Neural crest cell (in vitro differentiated cells): Measurements from ENCODE around the gene EEF1A2. TPM values are rescaled to one million over a fixed set of nuclear protein-coding genes. Genes with fewer than 3 reads are reported as not detected.

Experiments
- DNase-seq: peaks from one replicate; pipeline ENCODE4 v3.0.0; 2021; ENCODE audit warnings: low read depth, mixed read lengths, low spot score
- H3K27ac Mint-ChIP-seq: one replicate; pipeline ENCODE4 v1.8.0; 2021; ENCODE audit warnings: mild to moderate bottlenecking, mixed read lengths; ENCODE audit not compliant: unreplicated experiment
- H3K27me3 Mint-ChIP-seq: 2 replicates; pipeline ENCODE4 v1.8.0; 2021; ENCODE audit warnings: low read depth, mild to moderate bottlenecking, mixed read lengths
- H3K36me3 Mint-ChIP-seq: 2 replicates; pipeline ENCODE4 v1.8.0; 2021; ENCODE audit warnings: low read depth, mild to moderate bottlenecking, mixed read lengths
- H3K4me1 Mint-ChIP-seq: 2 replicates; pipeline ENCODE4 v1.8.0; 2021; ENCODE audit warnings: mixed read lengths
- H3K4me3 Mint-ChIP-seq: one replicate; pipeline ENCODE4 v1.8.0; 2021; ENCODE audit warnings: mild to moderate bottlenecking, mixed read lengths
- H3K9me3 Mint-ChIP-seq: 2 replicates; pipeline ENCODE4 v1.8.0; 2021; ENCODE audit warnings: mixed read lengths
- CTCF ChIP-seq: fragments of 200-600 bp; sonication (generic); conservative IDR thresholded peaks from 2 replicates; pipeline ENCODE4 v1.5.0; 2021; ENCODE audit warnings: antibody characterized with exemption, mild to moderate bottlenecking
- total RNA-seq: library from RNA; stranded (reverse); gene quantifications from 2 replicates; pipeline ENCODE4 v1.2.1, GENCODE V29; 2021

Gene EEF1A2
- total RNA-seq, 1 donor from 2014 or later: 4.6 TPM

- Mint-ChIP-seq H3K27ac (no peak overlapping the region), H3K4me3 (no peak overlapping the region), H3K27me3 (no peaks in the 10 kb centered on the region), H3K36me3 (peaks cover 3% of the 10 kb centered on the region), H3K4me1 (peaks cover 34% of the 10 kb centered on the region), H3K9me3 (no peaks in the 10 kb centered on the region)
- TF ChIP-seq CTCF: no peak
- DNase-seq: no peak
Observed at GRCh38 chr20:63466250-63466825, 32.5 kb downstream of the EEF1A2 start.

- H3K9me3 Mint-ChIP-seq: no peaks in the 10 kb centered on the region
- DNase-seq: no peak
- H3K4me1 Mint-ChIP-seq: peaks cover 34% of the 10 kb centered on the region
- no peaks in the 10 kb centered on the region for H3K27me3 Mint-ChIP-seq
- no peak for TF ChIP-seq CTCF
- peak overlapping the region; percentile 51 for H3K4me3 Mint-ChIP-seq
- no peak overlapping the region for H3K27ac Mint-ChIP-seq
- H3K36me3 Mint-ChIP-seq: peaks cover 3% of the 10 kb centered on the region
Observed at GRCh38 chr20:63465380-63466249, 33.3 kb downstream of the EEF1A2 start.

- no peak overlapping the region for H3K4me3 Mint-ChIP-seq
- no peak for DNase-seq
- H3K36me3 Mint-ChIP-seq: peaks cover 3% of the 10 kb centered on the region
- TF ChIP-seq CTCF: no peak
- H3K27me3 Mint-ChIP-seq: no peaks in the 10 kb centered on the region
- H3K4me1 Mint-ChIP-seq: peaks cover 29% of the 10 kb centered on the region
- H3K27ac Mint-ChIP-seq: no peak overlapping the region
- H3K9me3 Mint-ChIP-seq: no peaks in the 10 kb centered on the region
Observed at GRCh38 chr20:63464289-63464635, 34.6 kb downstream of the EEF1A2 start.

GRCh38 chr20:63463400-63464288 lies 35.2 kb downstream of the EEF1A2 start:
- no peaks in the 10 kb centered on the region for H3K9me3 Mint-ChIP-seq

More at GRCh38 chr20:63463400-63464288, 35.2 kb downstream of the EEF1A2 start:
- peaks cover 29% of the 10 kb centered on the region for H3K4me1 Mint-ChIP-seq
- peak overlapping the region; percentile 78 for H3K27ac Mint-ChIP-seq
- H3K36me3 Mint-ChIP-seq: peaks cover 3% of the 10 kb centered on the region
- H3K4me3 Mint-ChIP-seq: no peak overlapping the region
- DNase-seq: no peak
- no peaks in the 10 kb centered on the region for H3K27me3 Mint-ChIP-seq
- TF ChIP-seq CTCF: no peak
